HFF-Myc (cell line): ENCODE data around the gene SF3B5.

Source experiments
- DNase-seq: peaks from one replicate; pipeline ENCODE4 v3.0.0-alpha.2; 2011; ENCODE audit warnings: low read depth; ENCODE audit errors: extremely low read depth
- H3K4me3 ChIP-seq: replicated peaks from 2 replicates; pipeline ENCODE4 v1.5.1; 2011; ENCODE audit warnings: low read depth, mild to moderate bottlenecking, control low read depth, low read length
- CTCF ChIP-seq: IDR thresholded peaks from 2 replicates; pipeline ENCODE4 v1.5.1; 2012; ENCODE audit warnings: mild to moderate bottlenecking, low read depth, low read length, control low read depth; ENCODE audit errors: missing control alignments

The SF3B5 gene

GRCh38 chr6:144113366-144113765 lies 18.0 kb upstream of the SF3B5 start:
- no peak overlapping the region for H3K4me3 ChIP-seq
- no peak for DNase-seq
- TF ChIP-seq CTCF: no peak

GRCh38 chr6:144110210-144110609 lies 14.8 kb upstream of the SF3B5 start:
- DNase-seq: no peak
- TF ChIP-seq CTCF: no peak
- no peak overlapping the region for H3K4me3 ChIP-seq

- TF ChIP-seq CTCF: no peak
- no peak for DNase-seq
- no peak overlapping the region for H3K4me3 ChIP-seq
Observed at GRCh38 chr6:144106206-144106605, 10.8 kb upstream of the SF3B5 start.

GRCh38 chr6:144104898-144105487 lies 9.6 kb upstream of the SF3B5 start:
- H3K4me3 ChIP-seq: no peak overlapping the region
- peak; percentile 45 for TF ChIP-seq CTCF

GRCh38 chr6:144104488-144104887 lies 9.1 kb upstream of the SF3B5 start:
- no peak for TF ChIP-seq CTCF
- no peak overlapping the region for H3K4me3 ChIP-seq
- no peak for DNase-seq

More at GRCh38 chr6:144104898-144105487, 9.6 kb upstream of the SF3B5 start:
- DNase-seq: peak; percentile 65

- TF ChIP-seq CTCF: no peak
- no peak for DNase-seq
- H3K4me3 ChIP-seq: no peak overlapping the region
Observed at GRCh38 chr6:144103026-144103563, 7.7 kb upstream of the SF3B5 start.

- no peak for TF ChIP-seq CTCF
- DNase-seq: no peak
- no peak overlapping the region for H3K4me3 ChIP-seq
Observed at GRCh38 chr6:144098993-144099392, 3.6 kb upstream of the SF3B5 start.
